ENCODE results near the gene NUMB.

Gene NUMB

DNA sequence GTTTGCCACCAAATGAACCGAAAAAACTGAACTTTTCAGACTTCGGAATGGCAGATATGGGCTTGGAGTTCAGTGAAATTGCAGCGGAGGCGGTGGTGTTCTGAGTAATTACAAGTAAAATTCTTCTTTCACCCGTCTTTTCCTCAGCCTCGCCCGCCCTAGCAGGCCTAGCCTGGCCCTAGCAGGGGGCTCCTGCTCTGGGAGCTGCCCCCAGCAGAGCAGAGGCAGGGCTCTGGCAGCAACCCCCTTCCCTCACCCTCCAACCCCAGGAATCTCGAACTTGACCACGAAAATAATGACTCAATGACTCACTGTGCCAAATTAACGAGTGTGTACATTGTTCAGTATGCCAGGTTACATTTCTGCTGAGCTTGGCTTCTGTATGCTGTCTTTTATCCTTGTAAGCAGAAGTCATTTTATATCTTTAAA lies 219.9 kb downstream of the NUMB start:
- in situ Hi-C loops (cut with MboI; ENCODE audit: low pct_unique_long_range_greater_than_20kb, low sequenced_read_pairs, unreplicated experiment): no loop called here
- TF ChIP-seq CTCF (IDR thresholded peaks at IDR 0.05; ENCODE audit: extremely low read depth, insufficient read depth, missing control alignments): no peak
- peak; percentile 53 for DNase-seq (ENCODE audit: low spot score)

DNA sequence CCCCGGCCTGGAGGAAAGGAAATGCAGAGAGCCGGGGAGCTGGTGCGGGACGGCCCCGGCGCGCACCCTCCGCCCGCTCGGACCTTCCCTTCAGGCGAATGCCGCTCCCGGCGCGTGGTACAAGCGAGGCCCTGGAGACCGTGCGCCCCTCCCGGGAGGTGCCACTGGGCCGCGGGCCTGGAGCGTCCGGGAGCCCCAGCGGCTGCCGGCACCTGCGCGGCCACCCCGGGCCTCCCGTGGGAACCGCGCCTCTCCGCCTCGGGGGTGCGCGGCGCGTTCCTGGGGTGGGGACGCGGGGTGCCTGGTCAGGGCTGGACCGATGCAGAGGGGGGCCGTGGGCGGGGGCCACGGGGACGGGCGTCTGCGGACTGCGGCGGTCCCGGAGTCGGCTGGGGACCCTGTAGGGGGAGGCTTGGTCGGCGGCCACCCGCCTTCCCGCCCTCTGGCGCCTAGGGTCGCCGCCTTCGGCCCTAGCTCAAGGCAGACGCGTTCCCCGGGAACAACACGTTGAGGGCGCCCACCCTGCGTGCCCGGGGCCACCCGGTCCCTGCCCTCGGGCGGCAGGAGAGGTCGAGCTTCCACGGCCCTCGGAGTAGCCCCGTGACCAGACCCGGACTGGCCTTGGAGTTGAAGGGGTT lies 220.4 kb downstream of the NUMB start:
- TF ChIP-seq CTCF (IDR thresholded peaks at IDR 0.05; ENCODE audit: extremely low read depth, insufficient read depth, missing control alignments): no peak
- peak; percentile 63 for DNase-seq (ENCODE audit: low spot score)
- in situ Hi-C loops (cut with MboI; ENCODE audit: low pct_unique_long_range_greater_than_20kb, low sequenced_read_pairs, unreplicated experiment): no loop called here

GRCh38 chr14:73237219-73237785 lies 221.0 kb downstream of the NUMB start, which contains the start of gene PAPLN:
Gene PAPLN, plus strand, starts transcription at chr14:73237506. Its CDS starts 2,273 bp downstream, at chr14:73239779.
- no peak for TF ChIP-seq CTCF (IDR thresholded peaks at IDR 0.05; ENCODE audit: extremely low read depth, insufficient read depth, missing control alignments)
- DNase-seq (ENCODE audit: low spot score): peak; percentile 70
- in situ Hi-C loops (cut with MboI; ENCODE audit: low pct_unique_long_range_greater_than_20kb, low sequenced_read_pairs, unreplicated experiment): no loop called here

- no peak for DNase-seq (ENCODE audit: low spot score)
- in situ Hi-C loops (cut with MboI; ENCODE audit: low pct_unique_long_range_greater_than_20kb, low sequenced_read_pairs, unreplicated experiment): no loop called here
- no peak for TF ChIP-seq CTCF (IDR thresholded peaks at IDR 0.05; ENCODE audit: extremely low read depth, insufficient read depth, missing control alignments)
Observed at GRCh38 chr14:73236752-73237218, 221.6 kb downstream of the NUMB start.

DNA sequence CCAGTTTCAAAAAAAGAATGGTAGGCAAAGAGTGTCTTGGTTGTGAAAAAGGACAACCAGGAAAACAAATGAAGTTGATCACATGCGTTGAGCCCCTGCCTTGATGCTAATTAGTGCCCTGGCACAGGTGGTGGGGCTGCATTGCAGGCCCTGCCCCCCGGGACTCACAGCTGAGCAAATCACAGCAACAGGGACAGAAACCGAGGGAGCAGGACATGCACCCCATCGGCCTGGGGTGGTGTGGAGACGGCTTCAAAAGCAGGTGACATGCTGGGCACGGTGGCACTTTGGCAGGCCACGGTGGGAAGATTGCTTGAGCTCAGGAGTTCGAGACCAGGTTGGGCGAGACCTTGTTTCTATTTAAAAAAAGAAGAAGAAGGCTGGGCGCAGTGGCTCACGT lies 222.2 kb downstream of the NUMB start:
- no peak for TF ChIP-seq CTCF (IDR thresholded peaks at IDR 0.05; ENCODE audit: extremely low read depth, insufficient read depth, missing control alignments)
- in situ Hi-C loops (cut with MboI; ENCODE audit: low pct_unique_long_range_greater_than_20kb, low sequenced_read_pairs, unreplicated experiment): no loop called here
- DNase-seq (ENCODE audit: low spot score): no peak

- in situ Hi-C loops (cut with MboI; ENCODE audit: low pct_unique_long_range_greater_than_20kb, low sequenced_read_pairs, unreplicated experiment): no loop called here
- no peak for DNase-seq (ENCODE audit: low spot score)
- no peak for TF ChIP-seq CTCF (IDR thresholded peaks at IDR 0.05; ENCODE audit: extremely low read depth, insufficient read depth, missing control alignments)
Observed at GRCh38 chr14:73235531-73236155, 222.7 kb downstream of the NUMB start.

Measured in GM13977 (cell line).